K562 (cell line): ENCODE measurements around the gene DENND6B. TPM values are rescaled to one million over a fixed set of nuclear protein-coding genes. Genes with fewer than 3 reads are reported as not detected.

Source experiments
- ATAC-seq: fragments of 200-7000 bp; cut with Tn5 transposase; 3 replicates; pipeline ENCODE4 v1.9.1; 2020; ENCODE audit warnings: moderate library complexity
- BruUV-seq: library from RNA; stranded (reverse); fragments of 400-500 nt; replicated peaks from 2 replicates; lab custom pipeline; 2021; lab: Mats Ljungman, UMichigan
- CTCF ChIA-PET: fragments of 300-600 bp; formaldehyde crosslinking; extraction: SDS; loops from one replicate; lab custom pipeline; 2021; ENCODE audit warnings: low intra/inter-chr PET ratio; lab: Yijun Ruan, JAX
- POLR2A ChIA-PET: fragments of 300-600, 350-650 bp; sonication (Branson Sonifier 250); formaldehyde crosslinking; extraction: SDS; loops from one replicate; lab custom pipeline; 2021; ENCODE audit warnings: antibody characterized with exemption, inconsistent platforms; lab: Yijun Ruan, JAX
- DNase-seq, 4 experiments: peaks; one replicate each; pipeline versions ENCODE4 v3.0.0 to v3.0.0-alpha.2; 2011 to 2018; ENCODE audit warnings: low spot score in 3 of 4, mixed read lengths in 3 of 4; ENCODE audit errors: extremely low read depth in 1 of 4
- FAIRE-seq: peaks from 2 replicates; lab custom pipeline; 2011; peaks lifted over from hg19 to GRCh38; lab: Jason Lieb, UNC
- H2AFZ ChIP-seq: 2 replicates; pipeline ENCODE4 v1.6.0; 2011; ENCODE audit warnings: low read depth, low read length, control low read depth, inconsistent platforms
- H3K27ac ChIP-seq: fragments of 200-600 bp; 3 replicates; pipeline ENCODE4 v1.8.0; 2011; ENCODE audit warnings: low read depth, mild to moderate bottlenecking, control low read depth, inconsistent platforms, low read length, moderate library complexity, mixed read lengths; ENCODE audit errors: extremely low read depth
- H3K27me3 ChIP-seq, 2 experiments: fragments of 300-600 bp in 1 of 2; 2 replicates in 1 of 2; 3 replicates in 1 of 2; pipeline versions ENCODE4 v1.6.0 to v1.8.0; 2011; ENCODE audit warnings: inconsistent platforms in 2 of 2, low read length in 2 of 2, mild to moderate bottlenecking in 1 of 2, mixed read lengths in 1 of 2, moderate library complexity in 1 of 2; ENCODE audit not compliant: control insufficient read depth in 2 of 2, insufficient read depth in 2 of 2
- H3K36me3 ChIP-seq: fragments of 300-600 bp; 3 replicates; pipeline ENCODE4 v1.8.0; 2011; ENCODE audit warnings: mild to moderate bottlenecking, low read length, inconsistent platforms; ENCODE audit not compliant: control insufficient read depth, insufficient read depth
- H3K4me1 ChIP-seq, 2 experiments: fragments of 200-600 bp in 1 of 2; replicated peaks in 1 of 2; 2 replicates in 1 of 2; 3 replicates in 1 of 2; pipeline versions ENCODE4 v1.5.1 to v1.8.0; 2011; ENCODE audit warnings: inconsistent platforms in 2 of 2, low read length in 2 of 2, mild to moderate bottlenecking in 1 of 2, mixed read lengths in 1 of 2, moderate library complexity in 1 of 2; ENCODE audit not compliant: control insufficient read depth in 2 of 2, insufficient read depth in 2 of 2
- H3K4me2 ChIP-seq: 2 replicates; pipeline ENCODE4 v1.6.1; 2011; ENCODE audit warnings: low read length, control low read depth, inconsistent platforms, mixed read lengths; ENCODE audit not compliant: insufficient read depth
- H3K4me3 ChIP-seq: fragments of 200-600 bp; sonication (generic), shearing (Covaris generic); 2 replicates; pipeline ENCODE4 v1.5.1; 2016; ENCODE audit warnings: control low read depth, inconsistent platforms
- H3K79me2 ChIP-seq: fragments of 200-600 bp; 3 replicates; pipeline ENCODE4 v1.8.0; 2011; ENCODE audit warnings: low read length, inconsistent platforms; ENCODE audit not compliant: control insufficient read depth, insufficient read depth
- H3K9ac ChIP-seq, 2 experiments: 2 replicates each; pipeline versions ENCODE4 v1.6.0 to v1.6.1; 2011; ENCODE audit warnings: low read depth in 2 of 2, low read length in 2 of 2, control low read depth in 1 of 2, inconsistent platforms in 1 of 2, mild to moderate bottlenecking in 1 of 2, mixed read lengths in 1 of 2; ENCODE audit not compliant: insufficient read depth in 1 of 2
- H3K9me1 ChIP-seq: one replicate; pipeline ENCODE4 v1.6.0; 2011; ENCODE audit warnings: inconsistent platforms, mild to moderate bottlenecking, low read length, moderate library complexity; ENCODE audit not compliant: control insufficient read depth, insufficient read depth
- H3K9me3 ChIP-seq: replicated peaks from 2 replicates; pipeline ENCODE4 v1.5.1; 2011; ENCODE audit warnings: low read depth, low read length, inconsistent platforms; ENCODE audit not compliant: control insufficient read depth, insufficient read depth
- H4K20me1 ChIP-seq: replicated peaks from 2 replicates; pipeline ENCODE4 v1.6.1; 2011; ENCODE audit warnings: low read length, inconsistent platforms, mixed read lengths; ENCODE audit not compliant: control insufficient read depth, insufficient read depth
- CGGBP1 ChIP-seq: fragments of 250-450 bp; sonication (Bioruptor Pico); IDR thresholded peaks from 2 replicates; pipeline ENCODE4 v1.9.0; 2021; ENCODE audit warnings: mild to moderate bottlenecking
- DNMT1 ChIP-seq: fragments of 450-650 bp; IDR thresholded peaks from 2 replicates; pipeline ENCODE4 v1.6.1; 2016; ENCODE audit warnings: antibody characterized with exemption, mild to moderate bottlenecking
- FOXM1 ChIP-seq, 2 experiments: fragments of 450-650 bp in 1 of 2; sonication (generic) in 1 of 2; formaldehyde crosslinking in 1 of 2; IDR thresholded peaks; 2 replicates each; pipeline versions ENCODE4 v1.6.1 to v1.9.0; 2017 to 2022; ENCODE audit warnings: low read depth in 2 of 2, mild to moderate bottlenecking in 2 of 2, missing genetic modification reagents in 1 of 2, moderate library complexity in 1 of 2
- HOXB6 ChIP-seq: fragments of 250-450 bp; sonication (Bioruptor Pico); IDR thresholded peaks from 2 replicates; pipeline ENCODE4 v1.5.1; 2022; ENCODE audit warnings: mild to moderate bottlenecking, borderline replicate concordance
- NCOA1 ChIP-seq: fragments of 450-650 bp; IDR thresholded peaks from 2 replicates; pipeline ENCODE4 v1.6.1; 2016; ENCODE audit warnings: low read depth
- NFIC ChIP-seq: fragments of 450-650 bp; IDR thresholded peaks from 2 replicates; pipeline ENCODE4 v1.6.1; 2017; ENCODE audit warnings: mild to moderate bottlenecking, inconsistent platforms
- PHF21A ChIP-seq: fragments of 450-650 bp; IDR thresholded peaks from 2 replicates; pipeline ENCODE4 v1.6.1; 2017; ENCODE audit warnings: low read depth, borderline replicate concordance
- POLR2G ChIP-seq: fragments of 200-400 bp; formaldehyde crosslinking; IDR thresholded peaks from 2 replicates; pipeline ENCODE4 v1.6.1; 2017; ENCODE audit warnings: low read depth, mild to moderate bottlenecking, antibody characterized with exemption, low read length, moderate library complexity
- TCF7 ChIP-seq: sonication (generic); IDR thresholded peaks from 2 replicates; pipeline ENCODE4 v1.6.1; 2016; ENCODE audit warnings: antibody characterized with exemption, borderline replicate concordance
- USF1 ChIP-seq: sonication (generic); formaldehyde crosslinking; IDR thresholded peaks from 2 replicates; pipeline ENCODE4 v1.9.0; 2022; ENCODE audit warnings: mild to moderate bottlenecking, missing genetic modification reagents
- ZBTB7A ChIP-seq: IDR thresholded peaks from 2 replicates; pipeline ENCODE4 v1.6.1; 2011; ENCODE audit warnings: low read depth, mild to moderate bottlenecking, low read length, moderate library complexity, borderline replicate concordance; ENCODE audit not compliant: control insufficient read depth
- ZEB2 ChIP-seq: fragments of 450-650 bp; IDR thresholded peaks from 2 replicates; pipeline ENCODE4 v1.6.1; 2016
- ZFP91 ChIP-seq: sonication (generic); formaldehyde crosslinking; IDR thresholded peaks from 2 replicates; pipeline ENCODE4 v1.8.0; 2022; ENCODE audit warnings: mild to moderate bottlenecking, missing genetic modification reagents
- ZNF77 ChIP-seq: fragments of 250-450 bp; sonication (Bioruptor Pico); IDR thresholded peaks from 2 replicates; pipeline ENCODE4 v1.5.0; 2020
- WGBS: fragments of 100-300 bp; shearing (Covaris generic); methylation state at CpG from one replicate; pipeline ENCODE4 v1.1.6; 2016; ENCODE audit warnings: low coverage, mixed read lengths; ENCODE audit not compliant: insufficient coverage; ENCODE audit errors: missing lambda C conversion rate; 5-methylcytosine and 5-hydroxymethylcytosine counted together
- in situ Hi-C: fragments of 300-500 bp; cut with MboI; formaldehyde crosslinking; loops from 4 replicates; pipeline ENCODE4 v1.15.0; 2018; ENCODE audit warnings: inconsistent platforms, mixed read lengths
- intact Hi-C: fragments of 100-400 bp; cut with micrococcal nuclease; formaldehyde crosslinking; loops from 2 replicates; pipeline ENCODE4 v1.14.2; 2022
- polyA plus RNA-seq, 8 experiments: library from polyadenylated mRNA; depleted of rRNA in 4 of 8; stranded (reverse) in 5 of 8; unstranded in 3 of 8; fragments of >200 nt; fragmentation: Nextera tagmentation in 2 of 8; fragmentation: Illumina TruSeq in 1 of 8; extraction: Ambion mirVana in 2 of 8; extraction: Trizol in 1 of 8; gene quantifications; 2 replicates each; pipeline versions ENCODE4 v1.2.1 to v1.2.3, GENCODE V29; 2011 to 2014; ENCODE audit warnings: inconsistent platforms in 1 of 8, missing spikeins in 1 of 8
- total RNA-seq, 7 experiments: library from RNA; depleted of rRNA in 6 of 7; stranded (reverse); fragments of >200 nt in 6 of 7; fragmentation: Illumina TruSeq in 2 of 7; extraction: Trizol in 2 of 7; gene quantifications; 2 replicates each; pipeline versions ENCODE4 v1.2.1 to v1.2.3, GENCODE V29; 2011 to 2021; ENCODE audit warnings: low replicate concordance in 1 of 7

The DENND6B gene
- total and polyA plus RNA-seq, 9 of the 15 experiments (the other 6 are each of a cell fraction or from before 2014, with no cell fraction given), result 0.07 to 3.7 (median 1.5) TPM

GRCh38 chr22:50268655-50269113, 58.1 kb downstream of the DENND6B start:
- intact Hi-C loops, result no loop called here
- TF ChIP-seq USF1 (CRISPR knock-in tag) (peak; percentile 28; the same call in 1 of the 2 replicates), POLR2G (no peak), PHF21A (no peak), NCOA1 (no peak), NFIC (peak; percentile 18; the same call in 1 of the 2 replicates), FOXM1 (IDR thresholded peaks at IDR 0.05; ENCODE audit: low read depth) (no peak), FOXM1 (CRISPR knock-in tag; IDR thresholded peaks at IDR 0.05; ENCODE audit: low read depth) (no peak), ZNF77 (CRISPR knock-in tag) (no peak), ZFP91 (CRISPR knock-in tag) (no peak), CGGBP1 (CRISPR knock-in tag) (no peak), ZBTB7A (0 out of 2 replicates have a peak, but pooled peaks have one; percentile 7), TCF7 (no peak), DNMT1 (no peak), HOXB6 (CRISPR knock-in tag) (no peak), ZEB2 (no peak)
- H3K4me1 ChIP-seq, result peaks cover 7 to 76% of the 10 kb centered on the region in 2 experiments; a peak in 4 of 5 replicates
- H3K27me3 ChIP-seq, result no peaks in the 10 kb centered on the region
- in situ Hi-C loops, result no loop called here
- ChIA-PET CTCF (no interaction called here), POLR2A (no interaction called here)
- H3K79me2 ChIP-seq, result no peaks in the 10 kb centered on the region; the same call in 2 of the 3 replicates
- no peak for FAIRE-seq
- no peak overlapping the region for H2AFZ ChIP-seq
- 70% methylated on average over 3 of the region's 9 CpGs for WGBS
- H3K36me3 ChIP-seq, result 0 out of 3 replicates have a peak, but pooled peaks cover 3% of the 10 kb centered on the region
- H3K4me2 ChIP-seq, result no peak overlapping the region
- no peaks in the 10 kb centered on the region for H3K9me1 ChIP-seq
- no TSS peak for BruUV-seq
- DNase-seq, result no peak
- peak overlapping the region in 1 of 2 experiments; percentile 90; a peak in 2 of 4 replicates for H3K9ac ChIP-seq
- no peak for ATAC-seq
- H3K9me3 ChIP-seq, result no peaks in the 10 kb centered on the region
- no peaks in the 10 kb centered on the region for H4K20me1 ChIP-seq
- H3K27ac ChIP-seq, result no peak overlapping the region
- no peak overlapping the region for H3K4me3 ChIP-seq
